Metanephros (tissue), 1 donor: ENCODE measurements around the gene CAMK2B. TPM values are rescaled to one million over a fixed set of nuclear protein-coding genes. Genes with fewer than 3 reads are reported as not detected.

Source experiments
- total RNA-seq: library from RNA; depleted of rRNA; stranded (reverse); fragments of >200 nt; gene quantifications from one replicate; pipeline ENCODE4 v1.2.3, GENCODE V29; 2014

CAMK2B gene
- 6.1 TPM for total RNA-seq

DNA sequence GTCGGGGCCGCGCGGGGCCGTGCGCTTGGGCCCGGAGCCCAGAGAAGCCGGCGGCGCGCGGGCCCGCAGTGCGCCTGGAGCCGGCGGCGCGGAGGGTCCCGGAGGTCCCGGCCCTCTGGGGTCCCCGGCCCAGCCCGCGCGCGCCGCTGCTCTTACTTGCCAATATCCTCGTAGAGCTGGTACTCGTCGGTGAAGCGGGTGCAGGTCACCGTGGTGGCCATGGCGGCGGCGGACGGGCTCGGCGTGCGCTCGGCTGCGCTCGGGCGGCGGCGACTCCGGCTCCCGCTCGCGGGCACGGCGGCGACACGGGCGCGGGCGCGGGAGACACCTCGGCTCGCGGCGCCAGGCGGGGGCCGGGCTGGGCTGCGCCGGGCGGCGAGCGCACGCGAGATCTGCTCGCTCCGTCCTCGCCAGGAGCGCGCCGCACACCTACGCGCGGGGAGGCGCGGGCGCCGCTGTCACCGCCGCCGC is at the start of gene CAMK2B:
Gene CAMK2B (minus strand): TSS at position 394 of the 471 bp plus-strand sequence. CDS start 173 bp downstream, at position 221.

DNA sequence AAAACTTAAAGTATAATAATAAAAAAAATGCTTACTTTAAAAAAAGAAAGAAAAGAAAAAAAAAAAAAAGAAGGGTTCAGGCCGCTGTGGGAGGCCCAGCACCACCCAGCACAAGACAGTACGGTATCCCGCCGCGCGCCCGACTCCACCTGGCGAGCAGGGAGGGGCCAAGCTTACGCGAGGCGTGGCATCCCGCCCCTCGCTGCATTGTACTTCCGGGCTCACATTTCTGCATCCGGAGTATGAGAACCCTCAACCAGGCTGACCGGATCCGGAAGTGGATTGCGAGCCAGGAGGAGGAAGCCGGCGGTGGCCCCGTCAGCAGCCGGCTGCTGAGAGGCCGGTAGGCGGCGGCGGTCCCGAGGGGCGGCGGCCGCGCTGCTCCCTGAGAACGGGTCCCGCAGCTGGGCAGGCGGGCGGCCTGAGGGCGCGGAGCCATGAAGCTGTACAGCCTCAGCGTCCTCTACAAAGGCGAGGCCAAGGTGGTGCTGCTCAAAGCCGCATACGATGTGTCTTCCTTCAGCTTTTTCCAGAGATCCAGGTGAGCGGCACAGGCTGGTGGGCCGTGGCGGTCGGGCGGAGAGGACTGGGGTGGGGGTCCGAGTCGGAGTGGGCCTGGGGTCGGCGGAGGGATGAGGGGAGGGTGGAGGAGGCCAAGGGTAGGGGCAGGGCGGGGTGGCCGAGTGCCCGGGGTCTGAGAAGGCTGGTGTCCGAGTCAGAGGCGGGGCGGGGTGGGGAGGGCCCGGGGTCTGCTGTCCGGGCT is 124.5 kb downstream of the CAMK2B start, which contains the start of gene YKT6:
Gene YKT6 (plus strand): TSS at position 280 of the 763 bp plus-strand sequence. CDS start 158 bp downstream, at position 438.

DNA sequence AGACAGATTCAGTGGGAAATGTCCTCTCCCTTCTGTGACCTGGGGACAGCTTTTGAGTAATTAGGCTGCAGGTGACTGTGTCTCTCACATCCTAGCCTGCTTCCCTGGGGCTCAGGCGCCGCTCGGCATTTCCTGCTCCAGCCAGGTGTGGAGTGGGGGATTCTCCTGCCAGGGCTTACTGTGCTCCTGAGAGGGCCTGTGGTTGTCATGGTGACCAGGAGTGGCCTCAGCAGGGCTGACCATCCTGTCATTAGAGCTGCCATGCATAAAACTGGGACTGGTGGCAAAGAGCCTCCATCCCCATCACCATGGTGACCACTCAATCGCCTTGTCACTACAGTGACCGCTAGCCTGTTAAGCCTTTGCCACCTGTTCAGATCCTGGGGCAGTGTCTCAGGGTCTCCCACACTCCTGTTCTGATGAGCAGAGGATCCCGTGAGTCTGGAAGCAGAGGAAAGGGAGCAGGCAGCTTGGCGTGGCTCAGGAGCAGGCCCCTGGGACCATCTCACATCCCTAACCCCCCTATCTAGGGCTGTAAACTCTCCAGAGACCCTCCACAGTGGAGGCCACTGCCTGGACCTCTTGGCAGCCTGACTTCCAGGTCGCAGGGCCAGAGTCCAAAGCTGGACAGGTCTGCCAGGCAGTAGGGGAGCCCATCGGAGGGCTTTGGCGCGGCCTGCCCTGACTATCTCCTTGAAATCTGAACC is 136.0 kb downstream of the CAMK2B start, which contains the start of gene GCK:
Gene GCK (minus strand): TSS at position 154 of the 707 bp plus-strand sequence. CDS start 486 bp downstream, outside the sequence.

Other genes starting within 250 kb of the CAMK2B start
- 33.3 TPM for gene POLM, start 243.1 kb downstream of the CAMK2B start, total RNA-seq
- 68.5 TPM for gene AEBP1, start 221.2 kb downstream of the CAMK2B start, total RNA-seq
- 77.7 TPM for gene POLD2, start 202.0 kb downstream of the CAMK2B start, total RNA-seq
- not detected for gene MYL7, start 184.3 kb downstream of the CAMK2B start, total RNA-seq
- 2.9 TPM for gene GCK, start 136.2 kb downstream of the CAMK2B start, total RNA-seq
- gene YKT6, start 124.6 kb downstream of the CAMK2B start, total RNA-seq: 54.8 TPM
- gene NUDCD3, start 165.1 kb upstream of the CAMK2B start, total RNA-seq: 45.4 TPM
- gene NPC1L1, start 215.7 kb upstream of the CAMK2B start, total RNA-seq: 1.2 TPM
- gene DDX56, start 248.3 kb upstream of the CAMK2B start, total RNA-seq: 52.4 TPM